Right kidney (tissue), 1 donor: ENCODE data around the gene NUDT21.

Experiments used
- DNase-seq: peaks from one replicate; pipeline ENCODE4 v3.0.0-alpha.2; 2016

NUDT21 gene

DNA sequence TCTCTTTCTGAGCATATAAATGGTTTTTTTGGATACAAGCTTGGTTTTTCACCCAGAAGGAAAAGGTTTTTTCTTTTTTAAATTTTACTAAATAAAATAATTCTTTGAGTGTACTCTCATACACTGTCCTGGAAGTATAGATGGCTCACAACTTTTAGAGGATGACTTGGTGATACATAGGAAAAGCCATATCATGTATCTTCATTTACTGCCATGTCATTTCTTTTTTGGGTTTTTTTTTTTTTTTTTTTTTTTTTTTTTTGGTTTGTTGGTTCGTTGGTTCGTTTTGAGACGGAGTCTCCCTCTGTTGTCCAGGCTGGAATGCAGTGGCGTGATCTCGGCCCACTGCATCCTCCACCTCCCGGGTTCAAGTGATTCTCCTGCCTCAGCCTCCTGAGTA is 12.0 kb upstream of the NUDT21 start:
- no peak for DNase-seq

DNA sequence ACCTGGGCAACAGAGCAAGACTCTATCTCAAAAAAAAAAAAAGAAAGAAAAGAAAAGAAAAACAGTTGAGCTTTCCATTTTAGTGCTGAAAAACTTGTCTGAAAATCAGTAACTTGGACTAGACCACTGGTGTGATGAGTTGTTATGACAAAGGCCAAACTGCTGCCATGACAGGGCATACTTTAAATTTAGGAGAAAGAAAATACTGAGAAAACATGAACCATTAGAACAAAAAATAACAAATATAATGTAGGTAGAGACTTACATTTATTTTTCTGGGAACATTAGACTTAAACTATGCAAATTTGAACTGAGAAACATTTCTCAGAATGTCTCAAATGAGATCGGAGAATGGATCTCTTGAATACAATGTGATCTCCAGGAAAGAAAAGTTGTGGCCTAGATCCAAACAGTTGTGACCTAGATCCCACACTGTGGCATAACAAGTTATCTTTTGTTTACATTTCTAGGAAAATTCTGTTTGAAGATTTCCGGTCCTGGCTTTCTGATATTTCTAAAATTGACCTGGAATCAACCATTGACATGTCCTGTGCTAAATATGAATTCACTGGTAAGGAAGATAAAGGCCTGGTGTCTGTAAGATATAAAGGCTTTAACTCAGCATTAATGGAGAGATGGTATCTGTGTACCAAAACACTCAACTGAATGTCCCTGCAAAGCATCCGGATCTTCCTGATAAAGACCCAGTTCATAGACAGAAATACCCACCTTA is 11.1 kb upstream of the NUDT21 start:
- DNase-seq = no peak

DNA sequence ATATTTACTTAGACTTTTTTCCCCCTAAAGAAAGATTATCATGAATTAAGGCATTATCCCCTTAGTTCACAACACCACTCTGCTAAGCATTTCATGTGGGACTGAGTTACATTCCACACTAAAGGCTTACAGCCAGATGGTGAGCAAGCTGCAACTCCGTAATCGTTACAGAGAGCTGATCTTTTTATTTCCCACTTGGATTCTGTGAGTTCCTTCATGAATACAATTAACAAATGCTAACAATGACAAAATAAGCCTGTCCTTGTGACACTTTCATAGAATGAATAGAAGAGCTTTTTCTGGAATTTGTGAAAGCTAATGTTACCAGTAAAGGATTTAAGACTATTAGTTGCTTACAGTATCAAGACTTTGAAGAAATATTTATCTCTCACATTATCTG is 9.0 kb upstream of the NUDT21 start:
- no peak for DNase-seq

DNA sequence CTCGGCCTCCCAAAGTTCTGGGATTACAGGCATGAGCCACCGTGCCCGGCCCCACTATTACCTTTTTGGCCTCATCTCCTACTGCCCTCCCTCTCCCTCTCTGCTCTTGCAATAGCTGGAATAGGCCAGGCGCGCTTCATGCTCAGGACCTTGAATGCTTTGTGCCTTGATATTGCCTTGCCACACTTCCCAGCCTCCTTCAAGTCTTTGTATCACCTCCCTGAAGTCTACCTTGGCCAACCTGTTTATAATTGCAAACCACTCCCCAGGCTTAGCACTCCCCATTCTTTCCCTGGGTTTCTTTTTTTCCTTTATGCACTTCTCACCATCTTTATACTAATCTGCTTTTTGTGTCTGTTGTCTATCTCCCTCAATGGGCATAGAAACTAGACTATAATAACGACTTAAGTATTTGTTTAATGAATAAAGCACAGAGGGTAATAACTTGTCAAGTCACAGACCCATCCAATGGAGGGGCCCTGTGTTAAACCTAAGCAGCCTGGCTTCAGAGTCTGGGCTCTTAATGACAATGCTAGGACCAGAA is 6.9 kb upstream of the NUDT21 start:
- DNase-seq = no peak

DNA sequence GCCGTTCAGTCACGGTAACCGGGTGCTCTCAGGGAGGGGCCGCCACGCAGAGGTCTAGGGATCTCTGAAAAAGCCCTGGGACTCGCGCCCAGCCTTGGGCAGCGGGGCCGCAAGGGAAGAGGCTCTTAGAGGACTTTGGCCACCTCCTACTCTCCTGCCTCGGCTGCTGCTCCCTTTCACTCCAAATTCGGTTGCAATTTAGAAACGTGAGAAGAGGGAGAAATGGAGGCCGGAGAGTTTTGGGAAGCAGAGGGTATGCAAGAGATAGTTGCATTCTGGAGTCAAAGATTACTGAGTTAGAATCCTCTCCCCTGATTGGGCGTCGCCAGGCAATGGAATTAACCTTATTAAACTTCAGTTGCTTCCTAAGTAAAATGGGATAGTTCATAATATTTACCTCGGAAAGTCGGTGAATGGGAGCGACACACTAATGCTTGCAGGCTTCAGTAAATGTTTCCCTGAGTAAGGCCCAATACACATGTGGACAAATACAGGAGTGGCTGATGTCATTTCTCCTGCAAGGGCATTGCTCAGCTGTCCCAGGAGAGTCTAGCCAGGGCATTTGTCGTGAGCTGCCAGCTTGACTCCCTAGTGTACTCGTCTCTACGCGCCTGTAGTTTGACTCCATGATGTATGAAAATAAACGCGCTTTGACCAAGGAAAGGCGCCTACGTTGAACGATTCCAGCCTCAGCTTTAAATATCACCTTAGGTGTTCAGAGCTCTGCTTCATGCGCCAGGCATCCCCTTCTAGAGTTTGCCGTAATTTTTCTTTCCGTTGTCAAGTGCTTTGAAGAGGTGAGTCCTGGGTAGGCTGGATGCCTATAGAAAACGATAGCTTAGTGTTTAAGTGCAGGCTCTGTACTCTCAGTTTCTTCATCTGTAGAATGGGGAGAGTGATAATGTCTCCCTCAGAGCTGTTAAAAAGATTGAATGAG is 889 bp upstream of the NUDT21 start:
- no peak for DNase-seq

DNA sequence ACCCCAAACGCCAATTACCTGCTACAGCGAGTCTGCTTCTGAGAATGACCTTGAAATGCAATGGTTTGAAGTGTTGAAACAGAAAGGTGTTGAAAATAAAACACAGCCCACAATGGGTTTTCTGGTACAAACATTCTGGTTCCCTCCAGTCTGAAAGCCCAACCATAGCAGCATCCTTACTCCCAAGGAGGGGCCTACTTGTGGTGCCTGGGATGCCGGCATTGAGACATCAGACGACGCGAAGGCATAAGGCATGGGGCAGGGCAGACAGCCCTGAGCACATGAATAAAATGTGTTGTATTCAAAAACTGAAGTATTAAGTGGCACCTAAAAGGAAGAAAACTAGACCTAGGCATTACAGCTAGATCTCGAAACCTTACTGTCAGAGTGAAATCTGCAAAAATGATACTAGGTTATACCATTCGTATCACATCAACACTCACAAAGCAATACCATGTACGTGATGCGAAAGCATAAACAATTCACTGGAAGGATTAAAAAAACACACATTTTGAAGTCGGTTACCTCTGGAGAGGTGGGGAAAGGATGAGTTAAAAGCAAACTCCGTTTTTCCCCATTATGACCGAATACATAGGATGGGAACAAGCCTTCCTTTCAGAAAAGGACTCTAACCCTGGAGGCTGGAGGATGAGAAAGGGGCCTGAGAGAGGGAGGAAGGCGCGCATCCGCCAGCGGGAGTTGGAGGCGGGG is 702 bp downstream of the NUDT21 start:
- DNase-seq = no peak

DNA sequence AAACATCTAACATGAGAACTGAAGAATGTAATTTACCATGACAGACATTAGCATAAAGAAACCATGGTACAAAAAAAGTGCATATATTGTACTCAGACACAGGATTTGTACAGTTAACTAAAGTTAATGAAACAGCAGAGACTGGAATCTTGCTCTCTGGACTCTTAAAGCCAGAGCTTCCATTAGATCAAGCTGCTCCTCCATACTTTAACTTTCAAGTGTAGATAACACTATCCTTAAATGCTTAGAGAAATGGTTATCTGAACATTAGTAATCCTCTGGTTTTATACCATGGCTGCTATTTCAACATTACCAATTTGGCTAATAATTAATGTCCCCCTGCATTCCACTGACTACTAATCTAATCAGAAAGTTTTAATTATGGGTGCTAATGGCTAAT is 3.1 kb downstream of the NUDT21 start:
- DNase-seq = no peak

DNA sequence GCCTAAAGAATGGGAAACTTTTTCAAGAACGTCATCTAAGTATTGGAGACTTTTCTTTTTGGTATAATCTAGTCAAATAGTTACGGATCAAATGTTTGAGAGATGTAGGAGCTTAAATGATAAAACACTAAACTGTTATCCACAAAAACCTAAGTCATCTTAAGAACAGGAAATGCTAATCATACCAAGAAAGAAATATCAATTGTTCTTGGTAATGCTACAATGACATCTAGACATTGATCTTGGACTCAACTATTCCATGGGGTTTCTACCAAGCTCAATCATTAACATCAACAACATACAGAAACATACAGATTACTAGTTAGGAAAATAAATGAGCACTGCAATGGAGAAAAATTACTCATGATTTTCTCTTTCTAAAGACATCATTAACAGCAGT is 3.8 kb downstream of the NUDT21 start:
- DNase-seq = no peak

DNA sequence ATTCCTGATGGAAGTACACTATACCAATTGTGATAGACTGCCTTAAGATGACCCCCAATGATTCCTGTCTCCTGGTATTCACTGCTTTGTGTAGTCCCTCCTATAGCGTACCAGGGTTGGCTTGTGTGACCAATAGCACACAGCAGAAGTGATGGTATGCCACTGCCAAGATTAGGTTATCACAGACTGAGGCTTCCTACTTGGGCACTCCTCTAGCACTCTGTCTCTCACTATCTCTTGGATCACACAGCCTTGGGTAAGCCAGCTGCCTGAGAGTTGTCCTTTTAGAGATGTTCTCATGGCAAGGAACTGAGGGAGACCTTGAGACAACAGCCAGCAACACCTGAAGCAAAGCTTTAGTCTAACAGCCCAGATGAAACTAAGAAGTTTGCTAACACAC is 13.1 kb downstream of the NUDT21 start:
- DNase-seq = no peak

DNA sequence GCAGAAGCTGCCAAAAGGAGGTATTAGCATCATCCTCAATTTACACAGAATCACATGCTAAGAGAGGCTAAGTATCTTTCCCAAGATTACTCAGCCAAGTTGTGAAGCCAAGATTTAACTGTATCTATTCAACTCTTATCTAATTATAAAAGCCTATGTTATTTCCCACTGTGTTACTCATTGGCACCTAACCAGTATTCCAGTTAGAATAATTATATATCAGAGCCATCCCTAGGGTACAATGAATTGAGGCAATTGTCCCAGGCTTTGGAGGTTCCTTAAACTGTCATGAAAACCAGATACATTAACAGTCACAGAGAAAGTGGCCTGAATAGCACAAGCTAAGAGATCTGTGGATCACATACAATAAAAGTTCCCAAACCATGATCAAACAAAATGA is 14.9 kb downstream of the NUDT21 start:
- DNase-seq = no peak

DNA sequence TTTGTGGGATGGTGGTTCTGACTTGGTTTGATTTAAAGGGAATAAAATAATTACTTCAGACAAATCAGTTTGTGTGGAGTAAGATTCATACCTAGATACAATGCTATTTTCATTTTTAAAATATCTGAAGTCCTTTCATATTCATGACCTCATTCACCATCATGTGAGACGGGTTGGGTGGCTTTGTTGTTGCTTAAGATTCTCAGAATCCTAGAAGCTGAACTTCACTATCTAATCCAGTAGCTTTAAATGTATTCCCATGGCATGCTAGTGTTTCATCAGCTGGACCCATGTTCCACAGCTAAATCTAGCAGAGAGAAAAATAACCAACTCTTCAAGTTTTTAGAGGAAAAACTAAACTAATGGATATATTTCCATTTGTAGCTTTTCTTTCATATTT is 23.0 kb downstream of the NUDT21 start:
- DNase-seq = no peak

DNA sequence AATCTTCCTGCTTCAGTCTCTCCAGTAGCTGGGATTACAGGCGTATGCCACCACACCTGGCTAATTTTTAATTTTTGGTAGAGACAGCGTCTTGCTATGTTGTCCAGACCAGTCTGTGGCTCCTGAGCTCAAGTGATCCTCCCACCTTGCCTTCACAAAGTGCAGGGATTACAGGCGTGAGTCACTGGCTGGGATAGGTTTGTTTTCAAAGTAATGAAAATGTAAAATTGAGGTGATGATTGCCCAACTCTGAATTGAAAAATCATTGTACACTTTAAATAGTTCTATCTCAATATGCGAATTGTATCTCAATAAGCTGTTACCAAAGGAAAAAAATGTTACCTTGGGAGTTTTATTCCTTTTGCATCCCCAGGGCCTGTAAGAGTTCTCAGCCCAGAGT is 24.5 kb downstream of the NUDT21 start:
- DNase-seq = no peak

DNA sequence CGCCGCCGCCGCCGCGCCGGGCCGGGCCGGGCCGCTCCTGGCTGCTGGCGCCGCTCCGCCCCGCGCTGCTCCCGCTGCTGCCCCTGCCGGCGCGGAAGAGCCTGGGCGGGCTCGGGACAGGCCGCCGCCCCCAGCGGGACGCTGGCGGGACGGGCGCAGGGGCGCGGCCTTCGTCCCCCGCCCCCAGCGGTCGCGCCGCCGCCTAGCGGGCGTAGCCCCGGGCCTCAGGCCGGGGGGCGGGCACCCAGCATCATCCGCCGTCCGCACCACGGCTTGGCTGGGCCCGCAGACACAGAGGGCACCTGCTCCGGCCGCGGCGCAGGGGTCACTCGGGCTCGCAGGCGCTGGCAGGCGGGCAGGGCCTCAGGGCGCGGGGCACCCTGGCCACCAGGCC is 25.7 kb downstream of the NUDT21 start, which contains the start of gene AMFR:
Gene AMFR (minus strand): TSS at position 107 of the 394 bp plus-strand sequence. CDS start 218 bp downstream, outside the sequence.
- peak; percentile 63 for DNase-seq

DNA sequence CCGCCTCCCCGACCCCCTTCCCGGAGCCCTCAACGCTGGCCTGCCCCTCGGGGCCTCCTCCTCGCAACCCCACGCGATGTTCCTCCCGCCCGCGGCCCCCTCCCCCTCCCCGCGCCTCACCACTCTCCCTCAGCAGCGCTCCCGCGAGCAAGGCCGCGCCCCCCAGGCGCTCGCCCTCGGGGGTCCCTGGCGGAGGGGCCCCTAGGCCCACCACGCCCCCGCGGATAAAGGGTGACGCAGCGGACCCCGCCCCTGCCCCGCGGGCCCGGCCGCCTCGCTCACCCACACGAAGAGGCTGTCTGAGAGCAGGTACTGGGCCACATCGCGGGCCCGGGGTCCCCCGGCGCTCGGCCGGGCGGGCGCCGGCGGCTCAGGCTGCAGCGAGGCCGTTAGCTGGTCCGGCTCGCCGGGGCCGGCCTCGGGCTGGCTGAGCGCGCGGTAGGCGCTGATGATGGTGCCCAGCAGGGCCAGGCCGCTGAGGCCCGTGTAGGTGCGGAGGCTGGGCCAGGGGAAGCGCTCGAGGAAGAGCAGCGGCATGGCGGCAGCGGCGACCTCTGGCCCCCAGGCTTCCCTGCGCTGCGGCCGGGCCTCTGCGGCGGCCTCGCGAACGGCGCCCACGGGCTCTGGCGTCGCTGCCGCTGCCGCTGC is 26.2 kb downstream of the NUDT21 start:
- DNase-seq = peak; percentile 79

DNA sequence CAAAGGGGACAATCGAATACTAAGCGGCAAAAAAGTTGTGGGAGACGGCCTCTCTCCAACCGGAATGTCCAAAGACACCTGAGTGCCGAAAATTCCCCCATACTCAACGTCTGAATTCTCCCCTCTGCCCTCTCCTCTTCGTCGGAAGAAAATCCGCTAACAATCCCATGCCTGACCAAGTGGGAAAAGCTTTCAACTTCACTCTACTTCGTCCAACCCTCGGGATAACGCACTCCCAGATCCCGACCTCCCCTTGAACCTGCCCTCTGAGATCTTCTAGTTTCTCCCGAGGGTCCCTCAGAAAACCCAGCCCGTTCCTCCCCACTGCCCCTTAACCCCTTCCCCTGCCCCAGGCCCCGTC is 26.7 kb downstream of the NUDT21 start:
- peak; percentile 47 for DNase-seq

DNA sequence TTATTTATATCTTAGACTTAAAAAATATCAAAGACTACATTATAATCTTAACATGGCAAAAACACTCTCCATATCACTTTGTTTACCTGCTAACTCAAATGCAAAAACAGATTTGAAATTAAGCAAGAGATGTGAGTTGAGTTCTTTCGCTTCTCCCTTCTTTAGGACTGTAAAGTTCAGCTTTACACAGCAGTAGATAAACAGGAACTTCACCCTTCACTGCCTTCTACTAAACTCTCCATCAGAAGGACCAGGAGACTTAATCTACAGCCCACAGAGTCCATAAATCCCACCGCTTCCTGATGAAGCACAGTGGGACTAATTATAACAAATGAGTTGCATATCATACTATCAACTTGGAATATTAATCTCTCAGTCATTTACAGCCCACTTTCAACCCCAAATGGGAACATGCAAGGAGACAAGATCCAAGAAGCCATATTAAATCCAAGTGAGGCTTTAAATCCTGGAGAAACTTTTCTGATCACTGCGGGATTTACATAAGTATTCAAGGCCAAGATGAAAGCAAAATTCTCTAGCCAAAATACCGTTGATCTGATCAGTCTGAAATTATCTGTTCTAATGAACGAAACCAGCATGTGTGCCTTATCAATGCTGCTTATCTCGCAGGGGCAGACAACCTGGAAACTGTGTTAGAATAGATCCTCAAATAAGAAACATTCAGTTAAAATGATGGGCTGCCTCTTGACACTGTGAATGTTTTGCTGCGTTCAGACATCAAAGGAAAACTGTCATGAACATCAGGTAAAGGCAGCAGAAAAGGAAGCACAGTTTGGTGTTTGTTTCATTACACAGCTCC is 27.3 kb downstream of the NUDT21 start:
- DNase-seq = peak; percentile 28

DNA sequence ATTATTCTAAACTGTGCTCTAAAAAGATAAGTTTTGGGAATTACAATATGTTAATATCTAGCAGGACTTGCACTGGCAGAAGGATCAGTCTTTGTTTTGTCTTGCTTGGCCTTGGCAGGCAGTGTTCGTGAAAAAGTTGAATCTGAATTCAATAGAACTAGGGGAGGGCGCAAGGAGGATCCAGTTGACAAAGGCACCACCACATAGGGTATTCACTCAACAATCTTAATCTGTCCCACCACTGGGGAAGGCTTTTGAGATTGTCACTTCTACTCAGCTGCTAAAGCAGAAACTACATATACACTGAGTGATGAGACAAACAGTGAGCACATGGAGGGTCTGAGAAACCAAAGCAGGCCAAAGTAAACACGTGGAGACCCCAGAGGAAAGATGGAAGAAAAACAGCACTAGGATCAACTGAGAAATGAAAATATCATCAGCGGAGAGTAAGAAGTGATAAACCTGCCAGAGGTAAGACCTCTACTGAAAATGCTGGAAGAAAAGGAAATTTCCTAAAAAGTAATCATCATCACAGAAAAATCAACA is 28.2 kb downstream of the NUDT21 start:
- DNase-seq = no peak

DNA sequence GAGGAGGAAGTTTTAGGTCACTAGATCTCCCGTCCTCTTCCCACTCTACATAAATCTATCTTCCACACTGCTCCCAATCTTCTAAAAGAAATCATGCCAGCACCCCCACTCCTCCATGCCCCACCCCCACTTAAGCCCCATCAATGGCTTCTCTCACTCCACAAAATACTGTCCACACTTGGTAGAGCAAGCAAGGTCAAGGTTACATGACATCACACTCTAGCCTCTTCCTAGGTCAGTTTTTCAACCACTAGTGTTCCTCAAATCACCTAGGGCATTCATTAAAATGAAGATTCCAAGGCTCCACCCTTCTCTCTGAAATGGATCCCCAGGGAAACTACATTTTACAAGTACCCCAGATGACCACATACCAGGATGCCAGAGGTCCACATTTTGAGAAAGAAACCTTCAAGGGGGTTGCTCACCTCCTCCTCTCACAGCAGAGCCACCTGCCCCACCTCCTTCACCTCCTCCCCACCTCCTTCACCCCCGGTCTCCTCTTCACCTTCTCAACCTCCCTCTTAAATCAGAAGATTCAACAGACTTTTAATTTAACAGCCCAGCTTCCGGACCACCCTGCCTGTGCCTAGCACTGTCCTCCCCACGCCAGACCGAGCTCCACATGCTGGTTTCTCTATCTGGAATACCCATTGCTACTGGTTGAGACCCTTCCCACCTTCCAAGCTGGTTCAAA is 29.0 kb downstream of the NUDT21 start:
- no peak for DNase-seq

DNA sequence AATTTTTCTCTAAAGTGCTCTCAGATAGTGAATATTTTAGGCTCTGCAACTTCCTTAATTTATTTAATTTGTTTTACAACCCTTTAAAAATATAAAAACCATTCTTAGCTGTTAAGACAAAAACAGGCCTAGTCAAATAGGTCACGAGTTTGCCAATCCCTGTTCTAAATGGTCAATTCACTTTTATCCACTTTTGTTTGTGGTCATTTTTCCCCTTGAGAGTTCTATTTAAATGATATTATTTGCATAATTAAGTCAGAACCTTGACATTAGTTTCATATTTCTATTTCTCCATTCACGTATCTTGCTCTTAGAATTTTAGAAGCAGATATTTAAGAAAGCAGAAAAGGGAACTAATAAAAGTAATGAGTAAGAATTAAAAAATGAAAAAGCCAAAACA is 29.8 kb downstream of the NUDT21 start:
- no peak for DNase-seq

DNA sequence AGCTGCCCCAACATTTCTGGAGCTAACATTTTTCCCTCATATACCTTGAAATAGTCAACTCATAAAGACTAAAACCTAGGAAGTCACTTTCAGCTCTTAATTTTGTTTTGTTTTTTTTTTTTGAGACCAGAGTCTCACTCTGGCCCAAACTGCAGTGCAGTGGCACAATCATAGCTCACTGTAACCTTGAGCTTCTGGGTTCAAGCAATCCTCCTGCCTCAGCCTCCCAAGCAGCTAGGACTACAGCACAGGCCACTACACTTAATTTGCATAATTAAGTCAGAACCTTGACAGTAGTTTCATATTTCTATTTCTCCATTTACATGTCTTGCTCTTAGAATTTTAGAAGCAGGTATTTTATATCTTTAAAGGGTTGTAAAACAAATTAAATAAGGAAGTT is 30.5 kb downstream of the NUDT21 start:
- no peak for DNase-seq
